Measurements from ENCODE around the gene PCDHGA12.

Gene PCDHGA12

DNA sequence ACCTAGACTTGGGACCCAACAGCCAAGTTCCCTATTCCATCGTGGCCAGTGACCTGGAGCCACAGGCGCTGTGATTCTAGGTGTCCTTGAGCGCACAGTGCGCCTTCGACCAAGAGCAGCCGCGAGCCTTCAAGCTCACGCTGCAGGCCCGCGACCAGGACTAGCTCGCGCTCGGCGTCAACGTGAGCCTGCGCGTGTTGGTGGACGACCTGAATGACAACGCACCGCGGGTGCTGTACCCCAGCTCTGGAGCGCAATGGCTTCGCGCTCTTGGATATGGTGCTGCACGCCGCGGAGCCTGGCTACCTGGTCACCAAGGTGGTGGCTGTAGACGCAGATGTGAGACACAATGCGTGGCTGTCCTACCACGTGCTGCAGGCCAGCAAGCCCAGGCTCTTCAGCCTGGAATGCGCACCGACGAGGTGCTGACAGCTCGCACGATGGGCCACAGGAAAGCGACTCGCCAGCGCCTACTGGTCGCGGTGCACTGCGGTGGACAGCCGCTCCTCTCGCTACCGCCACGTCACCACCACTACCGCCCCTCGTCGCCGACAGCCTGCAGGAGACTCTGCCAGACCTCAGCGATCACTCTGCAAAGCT is 11.4 kb downstream of the PCDHGA12 start:
- DNase-seq: no peak

DNA sequence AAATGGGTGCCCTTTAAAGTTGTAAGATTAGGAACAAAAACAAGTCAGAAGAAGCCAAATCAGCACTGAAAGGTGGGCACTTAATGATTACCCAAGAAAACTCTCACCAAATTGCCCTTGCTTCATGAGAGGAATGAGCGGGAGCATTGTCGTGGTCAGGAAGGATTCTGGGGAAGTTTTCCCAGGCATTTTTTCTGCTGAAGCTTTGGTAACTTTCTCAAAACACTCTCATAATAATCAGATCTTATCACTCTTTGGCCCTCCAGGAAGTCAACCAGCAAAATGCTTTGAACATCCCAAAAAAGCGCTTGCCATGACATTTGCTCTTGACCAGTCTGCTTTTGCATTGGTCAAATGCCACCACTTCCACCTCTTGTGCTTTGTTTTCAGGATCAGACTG is 35.0 kb downstream of the PCDHGA12 start:
- no peak for DNase-seq

GRCh38 chr5:141475625-141476131 is 45.4 kb downstream of the PCDHGA12 start, which contains the start of gene PCDHGC3:
PCDHGC3 (plus strand) TSS chr5:141475966; CDS start chr5:141476117, 151 bp downstream.
- peak; percentile 49 for DNase-seq

GRCh38 chr5:141476132-141476911 is 46.0 kb downstream of the PCDHGA12 start:
- DNase-seq: no peak

DNA sequence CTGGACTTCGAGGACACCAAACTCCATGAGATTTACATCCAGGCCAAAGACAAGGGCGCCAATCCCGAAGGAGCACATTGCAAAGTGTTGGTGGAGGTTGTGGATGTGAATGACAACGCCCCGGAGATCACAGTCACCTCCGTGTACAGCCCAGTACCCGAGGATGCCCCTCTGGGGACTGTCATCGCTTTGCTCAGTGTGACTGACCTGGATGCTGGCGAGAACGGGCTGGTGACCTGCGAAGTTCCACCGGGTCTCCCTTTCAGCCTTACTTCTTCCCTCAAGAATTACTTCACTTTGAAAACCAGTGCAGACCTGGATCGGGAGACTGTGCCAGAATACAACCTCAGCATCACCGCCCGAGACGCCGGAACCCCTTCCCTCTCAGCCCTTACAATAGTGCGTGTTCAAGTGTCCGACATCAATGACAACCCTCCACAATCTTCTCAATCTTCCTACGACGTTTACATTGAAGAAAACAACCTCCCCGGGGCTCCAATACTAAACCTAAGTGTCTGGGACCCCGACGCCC is 46.8 kb downstream of the PCDHGA12 start:
- DNase-seq: no peak

- DNase-seq: no peak
Observed at GRCh38 chr5:141477815-141478214, 47.5 kb downstream of the PCDHGA12 start.

DNA sequence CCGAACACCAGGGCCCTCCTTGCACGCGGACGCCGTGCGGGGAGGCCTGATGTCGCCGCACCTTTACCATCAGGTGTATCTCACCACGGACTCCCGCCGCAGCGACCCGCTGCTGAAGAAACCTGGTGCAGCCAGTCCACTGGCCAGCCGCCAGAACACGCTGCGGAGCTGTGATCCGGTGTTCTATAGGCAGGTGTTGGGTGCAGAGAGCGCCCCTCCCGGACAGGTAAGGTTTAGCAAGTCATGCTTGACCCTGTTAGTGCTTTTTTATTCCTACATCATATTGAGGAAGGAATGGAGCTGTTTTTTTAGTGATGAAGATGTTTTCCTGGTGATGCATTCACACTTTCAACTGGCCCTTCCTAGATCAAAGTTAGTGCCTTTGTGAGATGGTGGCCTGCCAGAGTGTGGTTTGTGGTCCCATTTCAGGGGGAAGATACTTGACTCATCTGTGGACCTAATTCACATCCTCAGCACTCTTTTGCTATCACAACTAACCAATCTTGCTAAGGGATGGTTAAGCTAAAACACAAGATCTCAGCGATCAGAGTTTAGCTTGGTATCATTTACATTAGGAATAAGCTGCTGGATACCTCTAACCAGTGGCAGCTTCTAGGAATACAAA is 48.1 kb downstream of the PCDHGA12 start:
- no peak for DNase-seq

DNA sequence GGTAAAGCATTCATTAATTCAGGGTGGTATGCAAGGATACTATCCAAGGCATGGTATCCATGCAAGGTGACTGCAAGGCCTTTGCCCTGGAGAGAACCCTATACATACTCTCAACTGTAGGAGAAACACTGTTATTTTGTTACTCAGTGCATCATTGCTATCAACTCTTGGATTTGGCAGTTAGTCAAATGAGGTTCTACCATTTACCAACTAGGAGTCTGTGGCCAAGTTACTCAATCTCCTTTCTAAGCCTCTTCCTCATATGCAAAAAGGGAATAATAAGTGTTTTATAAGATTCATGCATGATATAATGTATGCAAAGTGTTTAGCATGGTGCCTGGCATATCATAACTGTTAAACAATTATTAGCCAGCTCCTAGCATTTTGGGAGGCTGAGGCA is 49.5 kb downstream of the PCDHGA12 start:
- DNase-seq: no peak
